Putamen (tissue), 1 donor: ENCODE measurements around the gene MED26.

Source experiments
- DNase-seq: peaks from one replicate; pipeline ENCODE4 v3.0.0-alpha.2; 2016; ENCODE audit warnings: low spot score

MED26 gene

GRCh38 chr19:16612636-16613035 is 15.4 kb downstream of the MED26 start:
- no peak for DNase-seq

GRCh38 chr19:16611121-16611520 is 16.9 kb downstream of the MED26 start:
- DNase-seq: no peak

- DNase-seq: no peak
Measured at GRCh38 chr19:16609511-16610200, 18.3 kb downstream of the MED26 start.

- DNase-seq: no peak
Measured at GRCh38 chr19:16608290-16608739, 19.7 kb downstream of the MED26 start.

- no peak for DNase-seq
Measured at GRCh38 chr19:16607819-16608218, 20.2 kb downstream of the MED26 start.

- no peak for DNase-seq
Measured at GRCh38 chr19:16605553-16605994, 22.4 kb downstream of the MED26 start.

- no peak for DNase-seq
Measured at GRCh38 chr19:16605115-16605514, 22.9 kb downstream of the MED26 start.

GRCh38 chr19:16604615-16605014 is 23.4 kb downstream of the MED26 start:
- DNase-seq: no peak

- no peak for DNase-seq
Measured at GRCh38 chr19:16603090-16603489, 24.9 kb downstream of the MED26 start.

GRCh38 chr19:16601378-16602052 is 26.5 kb downstream of the MED26 start:
- no peak for DNase-seq

GRCh38 chr19:16600824-16601223 is 27.2 kb downstream of the MED26 start:
- DNase-seq: no peak

- DNase-seq: no peak
Measured at GRCh38 chr19:16599655-16600346, 28.2 kb downstream of the MED26 start.

GRCh38 chr19:16598848-16599247 is 29.2 kb downstream of the MED26 start:
- DNase-seq: no peak

GRCh38 chr19:16596399-16596798 is 31.6 kb downstream of the MED26 start:
- no peak for DNase-seq

GRCh38 chr19:16595097-16595496 is 32.9 kb downstream of the MED26 start:
- no peak for DNase-seq

- no peak for DNase-seq
Measured at GRCh38 chr19:16594681-16595091, 33.3 kb downstream of the MED26 start.

- no peak for DNase-seq
Measured at GRCh38 chr19:16594131-16594586, 33.8 kb downstream of the MED26 start.

- no peak for DNase-seq
Measured at GRCh38 chr19:16593181-16593580, 34.8 kb downstream of the MED26 start.

- DNase-seq: no peak
Measured at GRCh38 chr19:16591803-16592556, 36.0 kb downstream of the MED26 start.

- DNase-seq: no peak
Measured at GRCh38 chr19:16590876-16591802, 36.9 kb downstream of the MED26 start.

- DNase-seq: no peak
Measured at GRCh38 chr19:16589917-16590316, 38.1 kb downstream of the MED26 start.
